LHCN-M2 (cell line): ENCODE results near the gene CCR9. TPM values are rescaled to one million over a fixed set of nuclear protein-coding genes. Genes with fewer than 3 reads are reported as not detected.

Source experiments
- DNase-seq: peaks from one replicate; pipeline ENCODE4 v3.0.0-alpha.2; 2012; ENCODE audit warnings: low read depth
- total RNA-seq: library from RNA; depleted of rRNA; stranded (reverse); fragments of >200 nt; gene quantifications from 2 replicates; pipeline ENCODE4 v1.2.3, GENCODE V29; 2014

Gene CCR9
- total RNA-seq, 1 experiment from 2014 or later, result not detected

GRCh38 chr3:45907769-45908705 lies 21.7 kb downstream of the CCR9 start:
- peak; percentile 94 for DNase-seq

DNA sequence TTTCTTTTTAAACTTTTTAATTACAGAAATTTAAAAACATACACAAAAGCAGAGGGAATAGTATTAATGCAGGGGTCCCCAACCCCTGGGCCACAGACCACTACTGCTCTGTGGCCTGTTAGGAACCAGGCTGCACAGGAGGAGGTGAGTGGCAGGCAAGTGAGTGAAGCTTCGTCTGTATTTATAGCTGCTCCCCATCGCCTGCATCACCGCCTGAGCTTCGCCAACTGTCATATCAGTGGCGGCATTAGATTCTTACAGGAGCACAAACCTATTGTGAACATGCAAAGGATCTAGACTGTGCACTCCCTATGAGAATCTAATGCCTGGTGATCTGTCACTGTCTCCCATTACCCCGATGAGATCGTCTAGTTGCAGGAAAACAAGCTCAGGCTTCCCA lies 22.4 kb downstream of the CCR9 start:
- no peak for DNase-seq

DNA sequence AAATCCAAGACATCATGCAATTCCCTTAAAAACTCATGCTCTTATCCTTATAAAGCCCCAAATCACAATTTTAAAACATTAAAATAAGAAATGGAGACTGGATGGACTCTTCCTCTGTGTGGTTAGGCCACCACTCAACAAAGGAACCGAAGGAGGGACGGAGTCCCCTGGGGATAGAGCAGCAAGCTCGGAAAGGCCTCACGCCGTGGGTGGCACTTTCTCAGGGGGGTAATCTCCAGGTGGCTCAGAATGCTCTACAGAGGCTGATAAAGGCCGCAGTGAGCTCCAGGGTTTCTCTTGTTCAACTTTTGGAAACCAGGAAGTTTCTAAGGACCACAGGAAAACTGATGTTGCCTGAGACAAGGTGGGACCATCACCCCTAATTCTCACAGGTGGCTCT lies 23.2 kb downstream of the CCR9 start:
- no peak for DNase-seq

DNA sequence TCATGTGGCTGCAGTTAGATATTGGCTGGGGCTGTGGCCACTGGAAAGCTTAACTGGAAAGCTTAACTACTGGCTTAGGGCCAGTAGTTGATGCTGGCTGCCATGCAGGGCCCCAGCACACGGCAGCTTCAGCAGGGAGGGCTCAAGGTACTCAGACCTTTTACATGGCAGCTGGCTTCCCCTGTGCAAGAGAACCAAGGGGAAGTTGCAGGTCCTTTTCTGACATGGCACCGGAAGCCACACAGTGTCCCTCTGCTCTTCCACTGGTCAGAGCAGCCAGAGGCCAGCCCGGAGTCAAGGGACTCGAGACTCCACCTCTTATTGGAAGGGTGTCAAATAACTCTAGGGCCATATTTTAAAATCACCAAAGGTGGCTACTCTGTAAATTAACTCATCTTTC lies 24.5 kb downstream of the CCR9 start:
- DNase-seq, result no peak

GRCh38 chr3:45911511-45912226 lies 25.3 kb downstream of the CCR9 start:
- no peak for DNase-seq

GRCh38 chr3:45912435-45912834 lies 26.1 kb downstream of the CCR9 start:
- peak; percentile 23 for DNase-seq

DNA sequence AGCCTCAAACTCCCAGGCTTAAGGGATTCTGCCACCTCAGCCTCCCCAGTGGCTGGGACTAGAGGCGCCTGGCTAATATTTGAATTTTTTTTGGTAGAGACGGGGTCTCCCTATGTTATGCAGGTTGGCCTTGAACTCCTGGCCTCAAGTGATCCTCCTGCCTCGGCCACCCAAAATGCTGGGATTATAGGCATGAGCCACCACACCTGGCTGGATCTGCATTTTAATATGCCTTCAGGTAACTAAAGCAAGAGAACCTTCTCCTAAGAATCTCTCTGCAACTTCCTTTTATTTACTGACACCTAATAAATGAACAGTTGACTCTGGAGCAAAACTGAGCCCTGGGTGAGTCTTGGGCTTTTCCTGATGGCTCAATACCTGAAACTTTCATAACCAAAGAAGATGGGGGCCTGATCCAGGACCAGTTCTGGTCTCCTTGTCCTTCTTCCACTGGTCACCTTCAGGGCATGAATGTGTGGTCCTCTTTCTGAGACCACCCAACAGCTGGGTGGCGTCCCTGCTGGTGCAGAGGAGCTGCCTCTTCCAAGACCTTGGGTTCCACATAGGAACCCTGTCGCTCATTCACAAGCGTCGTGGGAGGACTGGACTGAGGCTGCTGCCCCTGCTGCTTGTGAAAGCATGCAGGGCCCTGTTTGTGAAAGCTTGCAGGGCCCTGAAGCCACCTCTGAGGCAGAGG lies 28.2 kb downstream of the CCR9 start:
- no peak for DNase-seq

DNA sequence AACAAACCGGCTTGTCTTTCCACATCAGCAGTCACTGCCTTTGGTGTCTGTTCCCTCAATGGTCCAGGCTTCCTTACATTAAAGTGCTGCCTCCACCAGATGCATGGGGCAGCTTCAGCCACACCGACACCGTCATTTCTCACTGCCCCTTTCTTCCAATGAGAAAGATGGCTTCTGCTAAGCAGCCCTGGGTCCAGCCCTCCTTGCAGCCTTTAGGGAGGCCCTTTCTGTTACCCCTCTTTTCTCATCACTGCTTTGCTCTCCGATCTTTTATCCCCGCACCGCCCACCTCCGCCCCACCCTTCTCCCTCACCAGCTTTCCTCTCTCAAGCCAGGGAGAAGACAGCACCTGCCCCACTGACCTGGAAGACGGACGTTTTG lies 28.7 kb downstream of the CCR9 start:
- no peak for DNase-seq

- DNase-seq, result peak; percentile 92
Measured at GRCh38 chr3:45915518-45916231, 29.3 kb downstream of the CCR9 start.

DNA sequence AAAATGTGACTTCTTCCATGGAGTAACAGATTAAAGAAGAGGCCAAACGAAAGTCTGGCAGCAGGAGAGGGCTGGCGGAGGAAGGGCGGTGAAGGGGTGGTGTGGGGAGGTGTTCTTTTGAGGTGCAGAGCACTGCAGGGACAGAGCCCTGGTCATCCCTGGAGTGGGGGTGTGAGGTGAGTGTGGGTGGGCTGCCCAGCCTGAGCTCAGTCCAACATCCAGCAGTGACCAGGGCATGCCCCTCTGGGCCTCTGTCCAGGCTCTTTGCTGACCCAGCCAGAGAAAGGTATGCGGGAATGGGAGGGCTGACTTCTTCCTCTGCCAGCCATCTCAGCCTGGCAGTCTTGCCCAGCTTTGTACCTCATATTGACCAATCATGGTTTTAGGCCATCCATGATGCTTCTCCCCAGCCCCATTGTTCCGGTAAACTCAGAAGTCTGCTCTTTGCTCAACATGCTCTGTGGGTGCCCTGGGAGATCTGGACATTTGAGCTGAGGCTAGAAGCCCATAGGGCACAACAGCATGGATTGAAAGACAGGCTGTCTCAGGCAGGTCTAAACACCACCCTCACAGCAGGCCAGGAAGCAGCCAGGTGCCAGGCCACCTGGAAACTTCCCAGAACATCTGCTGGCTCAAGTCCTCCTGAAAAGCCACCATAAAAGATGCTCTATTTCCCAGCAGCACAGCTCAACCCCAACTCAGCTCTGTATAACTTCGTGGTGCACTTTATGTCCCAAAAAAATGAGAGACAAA lies 31.0 kb downstream of the CCR9 start:
- DNase-seq, result no peak

DNA sequence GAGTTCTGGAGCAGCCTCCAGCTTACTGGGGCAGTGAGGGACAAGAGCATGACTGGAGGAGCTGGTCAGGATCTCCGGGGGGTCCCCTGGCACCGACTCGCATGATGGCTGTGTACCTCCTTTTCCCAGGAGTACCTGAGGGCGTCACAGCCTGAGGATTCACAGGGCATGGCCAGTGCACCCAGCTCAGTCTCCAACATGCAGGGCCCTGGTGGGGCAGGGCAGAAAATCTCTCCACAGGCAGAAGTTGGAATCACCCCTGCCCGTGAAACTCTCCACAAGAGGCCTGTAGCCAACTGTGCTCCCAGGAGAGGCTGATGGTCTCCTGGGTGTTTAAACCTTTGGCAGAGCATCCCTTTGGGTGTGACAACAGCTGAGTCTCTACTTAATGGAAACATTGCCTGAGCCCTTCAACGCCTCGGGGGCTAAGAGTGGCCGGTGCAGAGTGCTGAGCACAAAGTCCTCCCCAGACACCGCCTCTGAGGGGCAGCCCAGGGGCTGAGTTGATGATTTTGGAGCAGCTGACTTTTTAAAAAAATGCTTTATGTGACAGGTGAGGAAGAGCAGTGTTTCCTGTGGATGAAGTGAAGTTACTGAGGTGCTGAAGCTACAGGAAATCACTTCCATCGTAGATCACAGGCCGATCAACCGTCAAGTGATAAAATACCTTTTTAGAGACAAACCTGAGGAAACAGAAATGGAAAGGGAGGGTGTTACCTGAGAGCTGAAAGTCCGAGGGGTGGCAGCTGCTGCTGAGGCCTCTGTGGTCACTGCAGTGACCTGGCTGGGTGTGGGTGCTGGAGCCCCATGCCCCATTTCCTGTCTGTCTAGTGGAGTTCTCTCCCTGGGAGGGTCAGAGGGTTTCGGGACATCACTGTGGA lies 35.1 kb downstream of the CCR9 start:
- DNase-seq, result no peak

GRCh38 chr3:45922039-45922326 lies 35.6 kb downstream of the CCR9 start:
- DNase-seq, result no peak

DNA sequence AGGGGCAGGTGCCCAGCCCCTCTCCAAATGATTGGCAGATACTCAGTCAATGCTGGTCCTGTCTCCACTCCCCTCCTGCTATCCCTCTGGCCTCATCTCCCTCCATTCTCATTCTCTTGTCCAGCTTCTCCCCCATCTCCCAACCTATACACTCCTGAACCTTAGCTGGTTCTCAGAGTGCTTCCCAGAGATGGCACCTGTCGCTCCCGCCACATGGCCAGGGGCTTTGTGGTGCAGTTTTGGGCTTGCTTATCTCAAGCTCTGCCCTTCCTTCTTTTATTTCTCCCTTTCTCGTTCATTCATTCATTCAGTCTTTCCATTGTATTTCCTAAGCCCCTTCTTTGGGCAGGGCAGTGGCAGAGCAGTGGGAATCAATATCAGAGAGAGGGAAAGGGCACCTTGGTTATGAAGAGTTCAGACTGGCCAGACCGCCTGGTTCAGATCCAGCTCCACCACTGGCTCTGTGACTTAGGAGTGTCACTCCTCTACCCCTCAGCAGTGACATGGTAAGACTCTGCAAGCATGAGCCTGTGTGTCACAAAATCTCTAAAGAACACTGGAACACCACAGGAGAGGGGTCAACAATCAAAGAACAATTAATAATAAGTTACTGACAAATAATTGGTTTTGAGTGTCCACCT lies 36.7 kb downstream of the CCR9 start:
- DNase-seq, result no peak

- DNase-seq, result peak; percentile 69
Measured at GRCh38 chr3:45923755-45924154, 37.4 kb downstream of the CCR9 start.

- DNase-seq, result peak; percentile 87
Measured at GRCh38 chr3:45927881-45928280, 41.5 kb downstream of the CCR9 start.

DNA sequence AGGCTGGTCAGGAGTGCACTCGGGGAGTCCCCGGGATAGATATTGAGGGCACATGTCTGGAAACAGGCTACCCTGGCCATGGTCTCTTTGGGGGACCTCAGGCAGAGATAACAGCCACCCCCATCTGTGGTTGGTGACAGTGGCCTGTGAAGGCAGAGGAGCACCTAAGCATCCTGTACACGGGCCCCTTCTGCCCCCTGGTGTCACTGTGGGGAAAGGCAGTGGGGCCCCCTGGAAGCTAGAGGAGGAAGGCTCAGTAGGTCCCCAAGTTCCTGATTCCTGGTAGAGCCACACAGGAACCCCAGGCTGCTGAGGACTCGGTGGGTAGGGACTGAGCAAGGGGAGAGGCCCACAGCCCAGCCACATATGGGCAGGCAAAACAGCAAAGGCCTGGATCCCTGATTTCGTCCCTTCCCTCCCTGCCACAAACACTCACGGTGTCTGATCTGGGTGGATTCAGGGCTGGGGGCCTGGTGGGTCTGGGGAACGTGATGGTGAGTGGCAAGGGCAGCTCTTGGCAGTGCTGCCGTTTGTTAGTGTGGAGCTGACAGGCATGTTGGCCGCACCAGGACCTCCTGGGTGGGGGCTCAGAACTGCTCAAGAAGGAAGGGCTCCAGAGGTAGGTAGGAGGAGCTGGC lies 42.8 kb downstream of the CCR9 start:
- DNase-seq, result peak; percentile 39

DNA sequence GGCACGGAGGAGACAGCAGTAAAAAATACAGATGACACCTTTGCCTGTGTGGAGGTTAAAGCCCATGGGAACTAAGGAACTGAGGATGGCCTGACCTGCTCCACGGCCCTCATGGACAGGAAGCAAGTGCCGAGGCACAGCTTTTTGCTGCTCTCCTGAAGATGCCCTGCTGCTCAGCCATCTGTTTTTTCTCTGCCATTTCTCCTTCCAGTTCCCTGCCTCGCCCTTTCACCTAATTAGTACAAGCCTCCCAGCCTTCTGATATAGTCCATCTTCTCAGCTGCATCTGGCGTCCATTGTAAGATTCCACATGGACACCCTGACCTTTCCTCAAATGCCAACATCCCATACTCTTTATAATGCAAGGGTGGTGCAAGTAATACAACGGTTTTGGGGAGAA lies 45.2 kb downstream of the CCR9 start:
- no peak for DNase-seq

DNA sequence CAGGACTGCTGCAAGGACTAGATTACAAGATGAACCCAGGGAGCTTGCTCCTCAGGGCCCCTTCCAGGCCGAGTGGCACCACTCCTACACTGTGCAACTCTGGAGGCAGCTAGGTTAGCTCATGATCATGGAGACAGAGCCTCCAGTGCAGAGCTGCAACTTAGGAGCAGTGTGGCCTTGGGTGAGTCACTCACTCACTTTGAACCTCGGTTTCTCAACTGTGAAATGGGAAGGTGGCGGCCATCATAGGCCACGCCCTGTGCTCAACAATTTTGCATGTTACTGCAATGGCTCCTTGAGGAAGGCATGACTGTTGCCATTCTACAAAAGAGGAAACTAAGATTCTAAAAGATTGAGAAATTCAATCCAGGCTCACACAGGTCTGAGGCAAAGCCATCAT lies 45.8 kb downstream of the CCR9 start:
- no peak for DNase-seq

DNA sequence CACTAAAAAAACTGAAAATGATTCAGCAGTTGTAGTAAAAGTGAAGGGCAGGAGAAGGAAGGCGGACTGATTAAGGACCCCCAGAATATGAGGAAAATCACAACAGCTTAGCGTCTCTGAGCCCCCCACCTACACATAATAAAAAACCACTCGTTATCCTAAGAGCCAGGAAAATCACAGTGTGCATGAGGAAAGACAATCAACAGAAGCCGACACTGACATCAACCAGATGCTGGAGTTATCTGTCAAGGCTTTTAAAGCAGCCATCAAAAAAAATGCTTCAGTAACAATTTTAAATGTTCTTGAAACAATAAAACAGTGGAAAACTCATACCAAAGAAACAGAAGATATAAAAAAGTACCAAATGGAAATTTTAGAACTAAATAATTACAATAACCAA lies 47.2 kb downstream of the CCR9 start:
- no peak for DNase-seq
